ENCODE results near the gene TSPAN17.

Gene TSPAN17

DNA sequence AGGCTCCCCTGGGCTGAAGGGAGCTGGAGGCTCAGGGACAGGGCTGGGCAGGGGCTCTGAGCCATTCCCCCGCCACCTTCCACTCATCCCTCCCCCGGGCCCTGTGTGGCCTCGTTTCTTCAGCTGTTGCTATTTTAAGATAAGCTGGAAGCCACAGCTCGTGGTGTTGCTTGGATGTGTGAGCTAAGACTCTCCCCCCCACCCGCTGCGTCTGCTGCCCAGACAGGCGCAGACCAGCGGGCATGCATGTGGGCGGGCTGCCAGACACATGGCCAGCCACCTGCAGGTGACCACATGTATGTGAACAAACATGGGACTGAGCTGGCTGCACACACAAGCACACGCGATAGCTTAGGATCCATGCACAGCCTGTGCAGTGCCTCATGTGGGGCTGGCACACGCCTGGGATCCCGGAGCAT is 25.6 kb upstream of the TSPAN17 start:
- DNase-seq (ENCODE audit: low spot score): no peak

DNA sequence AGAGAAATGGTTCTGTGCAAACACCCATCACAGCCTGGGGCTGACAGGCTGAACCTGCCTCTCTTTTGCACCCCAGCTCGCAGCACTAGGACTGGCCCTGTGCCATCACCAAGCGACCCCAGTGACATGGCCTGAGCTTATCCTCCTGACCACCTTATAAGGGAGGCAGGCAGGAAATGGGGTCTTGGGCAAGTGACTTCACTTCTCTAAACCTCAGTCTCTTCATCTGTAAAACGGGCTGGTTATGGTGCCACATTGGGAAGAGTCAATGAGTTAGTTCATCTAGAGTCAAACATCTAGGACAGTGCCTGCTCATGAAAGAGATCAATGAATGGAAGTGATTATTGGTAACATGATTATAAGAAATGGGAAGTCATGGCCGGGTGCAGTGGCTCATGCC is 23.1 kb upstream of the TSPAN17 start:
- DNase-seq (ENCODE audit: low spot score): no peak

DNA sequence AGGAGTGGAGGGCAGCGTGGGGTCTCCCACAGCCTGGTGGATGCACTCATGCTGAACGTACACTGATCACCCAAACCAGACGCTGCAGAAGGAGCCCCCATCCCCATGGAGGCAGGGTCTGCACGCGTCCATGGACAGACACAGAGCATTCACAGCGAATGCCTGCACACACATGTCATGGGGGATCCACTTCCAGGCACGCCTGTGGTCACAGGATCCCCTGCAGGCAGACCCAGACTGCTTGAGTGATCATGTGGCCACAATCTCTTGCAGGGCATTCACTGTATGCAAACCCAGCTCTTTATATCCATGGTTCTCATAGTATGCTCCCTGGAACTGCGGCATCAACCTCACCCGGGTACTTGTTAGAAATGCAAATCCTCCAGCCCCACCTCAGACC is 22.3 kb upstream of the TSPAN17 start:
- DNase-seq (ENCODE audit: low spot score): no peak

DNA sequence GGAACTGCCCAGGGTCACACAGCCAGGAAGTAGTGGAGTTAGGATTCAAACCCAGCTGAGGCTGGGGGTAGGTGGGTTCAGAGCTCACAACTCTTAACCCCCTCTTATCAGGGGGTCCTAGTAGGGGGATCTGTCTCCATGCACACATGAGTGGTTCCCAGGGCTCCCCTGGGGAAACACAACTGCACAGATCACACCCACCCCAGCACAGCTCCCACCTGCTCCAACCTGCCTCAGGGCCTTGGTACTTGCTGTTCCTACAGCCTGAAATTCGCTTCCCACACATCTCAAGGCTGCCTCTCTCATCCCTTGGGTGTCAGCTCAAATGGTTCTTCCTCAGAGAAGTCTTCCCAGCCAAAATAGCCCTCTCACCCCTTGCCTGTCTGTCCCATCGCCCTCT is 21.8 kb upstream of the TSPAN17 start:
- no peak for DNase-seq (ENCODE audit: low spot score)

DNA sequence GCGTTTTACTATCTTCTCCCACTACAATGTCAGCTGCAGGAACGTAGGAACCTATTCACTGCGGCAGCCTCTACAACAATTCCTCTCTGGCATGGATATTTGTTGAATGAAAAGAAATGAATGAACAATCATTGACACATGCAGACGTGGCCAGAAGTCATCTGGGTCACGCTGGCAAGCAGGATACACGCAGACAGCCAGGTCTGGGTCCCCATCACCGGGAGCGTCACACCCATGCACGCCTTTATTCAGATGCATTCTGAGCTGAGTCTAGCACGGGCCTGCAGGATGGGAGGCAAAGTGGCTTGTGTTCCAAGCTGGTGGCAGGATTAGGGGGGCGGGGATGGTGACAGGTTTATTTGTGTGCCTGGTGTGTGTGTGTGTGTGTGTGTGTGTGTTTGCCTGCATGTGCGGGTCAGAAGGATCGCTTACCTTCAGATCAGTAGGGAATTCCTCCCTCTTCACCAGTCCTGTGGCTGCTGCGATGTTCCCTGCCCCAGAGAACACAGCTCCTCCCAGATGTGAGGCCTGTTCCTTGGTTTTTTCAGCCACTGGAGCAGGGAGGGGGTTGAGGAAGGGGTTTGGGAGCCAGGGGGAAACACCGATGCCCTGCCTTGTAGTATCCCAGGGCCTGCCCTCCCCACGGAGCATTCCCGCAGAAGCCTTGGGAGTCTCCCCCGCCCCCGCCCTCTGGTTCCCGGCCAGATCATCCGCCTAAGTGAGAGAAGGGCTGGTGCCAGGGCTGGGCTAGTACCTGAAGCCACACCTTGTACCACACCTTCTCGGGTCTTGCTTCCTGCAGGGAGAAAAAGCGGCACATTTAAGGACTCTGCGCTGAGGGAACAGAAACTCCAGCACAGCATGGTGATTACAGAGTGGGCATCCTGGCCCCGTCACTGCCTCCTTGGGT is 21.1 kb upstream of the TSPAN17 start:
- DNase-seq (ENCODE audit: low spot score): no peak

DNA sequence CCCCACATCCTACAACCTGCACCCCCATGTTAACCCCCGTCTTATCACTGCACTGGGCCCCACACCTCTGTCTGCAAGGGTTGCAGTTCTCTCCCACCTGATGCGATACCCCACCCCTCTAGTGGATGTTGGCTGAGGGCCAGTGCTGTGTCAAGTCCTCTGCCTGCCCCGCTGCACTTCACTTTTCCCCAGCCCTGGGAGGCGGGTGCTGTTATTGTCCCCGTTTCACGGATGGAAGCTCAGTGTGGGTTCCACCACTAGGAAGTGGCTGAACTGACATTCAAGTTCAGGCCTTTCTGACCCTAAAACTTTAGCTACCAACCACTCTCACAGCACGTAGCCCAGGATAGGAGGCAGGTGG is 20.4 kb upstream of the TSPAN17 start:
- no peak for DNase-seq (ENCODE audit: low spot score)

DNA sequence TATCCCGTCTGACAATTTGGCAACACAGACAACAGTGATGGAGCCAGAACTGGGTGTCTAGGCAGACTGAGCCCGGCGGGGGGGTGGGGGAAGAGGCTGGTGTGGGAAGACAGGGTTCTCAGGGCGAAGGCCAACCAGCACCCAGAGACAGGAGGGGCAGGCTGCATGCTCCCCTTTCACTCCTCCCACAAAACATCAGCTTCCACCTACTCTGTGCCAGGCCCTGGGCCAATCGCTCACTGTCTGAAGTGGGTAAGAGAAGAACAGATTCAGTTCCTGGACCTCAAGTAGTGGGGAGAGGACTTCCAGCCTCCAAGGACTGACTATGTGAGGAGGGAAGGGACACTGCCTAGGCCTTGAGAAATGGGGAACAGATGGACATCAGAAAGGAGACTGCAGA is 19.7 kb upstream of the TSPAN17 start:
- DNase-seq (ENCODE audit: low spot score): no peak

DNA sequence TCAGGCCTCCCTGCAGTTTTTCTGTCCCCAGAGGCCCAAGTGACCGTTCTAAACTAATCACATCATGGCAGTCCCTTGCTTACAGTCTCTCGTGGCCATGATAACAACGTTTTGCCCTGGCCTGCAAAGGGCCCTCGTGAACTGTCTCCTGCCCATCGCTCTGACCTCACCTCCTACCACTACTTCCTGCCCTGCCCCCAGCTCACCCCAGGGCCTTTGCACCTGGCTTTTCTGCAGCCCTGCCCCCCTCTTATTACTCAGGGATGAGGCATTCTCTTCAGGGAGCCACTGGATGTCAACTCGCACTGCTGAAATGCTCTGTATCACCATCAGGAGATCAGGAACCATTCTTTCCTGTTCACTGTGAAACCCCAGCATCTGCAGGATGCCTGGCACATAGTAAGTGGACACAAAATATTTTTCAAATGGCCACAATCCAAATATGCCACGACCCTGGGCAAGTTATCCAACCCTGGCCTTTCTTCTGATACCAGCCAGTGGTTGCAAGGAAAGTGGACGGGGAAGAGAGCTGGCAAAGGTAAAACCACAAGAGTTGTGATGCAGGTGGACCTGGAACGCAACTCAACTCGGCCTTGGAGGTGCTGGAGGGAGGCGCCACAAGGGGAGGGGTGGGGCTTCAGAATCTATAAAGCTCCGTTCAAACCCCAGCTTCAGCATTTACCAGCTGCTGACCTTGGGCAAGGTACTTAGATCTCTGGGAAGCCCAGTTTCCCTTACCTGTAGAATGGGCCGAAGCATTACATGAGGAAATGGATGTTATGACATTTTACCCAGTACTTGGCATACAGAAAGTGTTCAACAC is 18.7 kb upstream of the TSPAN17 start:
- DNase-seq (ENCODE audit: low spot score): no peak

DNA sequence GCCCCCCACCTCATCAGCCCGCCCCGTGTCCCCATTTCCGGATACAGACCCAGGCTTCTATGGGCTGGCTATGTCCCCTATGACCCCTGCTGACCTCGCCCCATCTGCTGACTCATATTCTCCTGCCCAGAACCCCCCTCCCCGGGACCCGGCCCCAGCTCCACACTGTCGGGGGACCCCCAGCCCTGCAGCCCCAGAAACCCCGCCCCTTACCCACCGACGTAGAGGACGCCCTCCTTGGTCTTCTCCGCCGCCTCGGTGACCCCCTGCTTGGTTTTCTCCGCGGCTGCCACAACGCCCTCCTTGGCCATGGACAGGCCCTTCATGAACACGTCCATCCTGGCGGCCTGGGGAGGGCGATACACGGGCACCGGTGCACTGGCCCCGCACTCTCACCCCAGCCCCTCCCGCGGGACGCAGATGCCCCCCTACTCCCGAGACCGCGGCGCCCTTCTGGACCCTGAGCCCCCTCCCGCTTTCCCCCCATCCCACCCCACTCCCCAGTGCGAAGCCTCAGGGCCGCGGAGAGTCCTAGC is 17.9 kb upstream of the TSPAN17 start:
- DNase-seq (ENCODE audit: low spot score): no peak

DNA sequence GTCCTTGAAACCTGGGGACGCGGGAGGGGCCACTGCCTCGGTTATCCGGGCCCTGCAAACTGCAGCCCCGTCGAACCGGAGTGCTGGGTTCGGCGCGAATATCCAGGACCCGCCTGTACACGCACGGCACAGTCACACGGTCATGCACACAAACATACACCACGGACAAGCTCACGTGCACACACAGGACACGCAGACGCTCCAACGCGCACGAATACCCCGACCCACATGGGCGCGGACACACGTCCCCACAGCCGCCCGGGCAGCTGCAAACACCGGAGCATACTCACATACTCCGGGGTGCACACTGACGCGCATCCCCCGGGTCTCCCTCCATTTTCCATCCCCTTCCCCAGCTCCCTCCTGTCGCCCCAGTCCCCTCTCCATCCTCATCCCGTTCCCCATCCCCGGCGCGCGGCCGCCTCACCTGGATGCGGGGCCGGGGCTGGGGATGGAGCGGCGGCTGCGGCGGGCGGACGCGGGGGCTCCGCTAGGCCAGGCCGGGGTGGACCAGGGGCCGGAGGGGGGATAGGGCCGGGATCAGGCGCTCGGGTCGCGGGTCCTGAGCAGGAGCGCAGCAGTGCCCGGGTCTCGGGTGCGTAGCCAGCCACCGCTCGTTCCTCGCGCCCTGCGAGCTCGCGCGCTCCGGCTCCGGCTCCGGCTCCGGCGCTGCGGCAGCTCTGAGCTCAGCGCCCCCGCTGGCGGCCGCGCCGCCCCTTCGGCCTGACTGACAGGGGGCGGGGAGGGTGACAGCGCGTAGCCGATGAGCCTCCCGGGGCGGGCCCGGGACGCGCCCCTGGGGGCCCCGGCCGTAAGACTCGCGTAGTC is 17.2 kb upstream of the TSPAN17 start, which contains the start of the genes EIF4E1B and SNCB:
Gene EIF4E1B (plus strand): TSS at position 823 of the 828 bp plus-strand sequence. CDS start 12,113 bp downstream, outside the sequence.
Gene SNCB (minus strand): TSS at position 682 of the 828 bp plus-strand sequence. CDS start 880 bp downstream, outside the sequence.
- DNase-seq (ENCODE audit: low spot score): peak; percentile 39

DNA sequence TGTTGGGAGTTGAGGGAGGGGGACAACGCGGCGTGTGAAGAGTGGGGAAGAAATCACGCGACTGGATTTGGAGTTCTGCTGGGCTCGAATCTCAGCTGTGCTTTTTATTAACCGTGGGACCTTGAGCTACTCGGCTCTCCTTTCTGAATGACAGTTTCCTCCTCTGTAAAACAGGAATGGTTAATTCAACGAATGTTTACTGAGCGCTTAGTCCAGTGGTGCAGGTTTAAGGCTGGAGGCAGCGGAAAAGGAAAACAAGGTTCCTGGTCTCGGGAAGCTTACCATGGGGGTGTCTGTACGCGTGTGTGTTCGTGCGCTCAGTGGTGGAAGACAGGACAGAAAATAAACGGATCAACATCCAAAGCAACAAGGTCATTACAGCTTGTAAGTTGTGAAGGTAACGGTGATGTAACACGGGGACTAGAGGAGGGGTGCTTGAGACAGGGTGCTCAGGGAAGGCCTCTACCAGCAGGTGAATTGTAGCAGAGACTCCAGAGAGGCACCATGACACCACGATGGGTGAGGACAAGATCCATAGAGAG is 16.5 kb upstream of the TSPAN17 start:
- no peak for DNase-seq (ENCODE audit: low spot score)

DNA sequence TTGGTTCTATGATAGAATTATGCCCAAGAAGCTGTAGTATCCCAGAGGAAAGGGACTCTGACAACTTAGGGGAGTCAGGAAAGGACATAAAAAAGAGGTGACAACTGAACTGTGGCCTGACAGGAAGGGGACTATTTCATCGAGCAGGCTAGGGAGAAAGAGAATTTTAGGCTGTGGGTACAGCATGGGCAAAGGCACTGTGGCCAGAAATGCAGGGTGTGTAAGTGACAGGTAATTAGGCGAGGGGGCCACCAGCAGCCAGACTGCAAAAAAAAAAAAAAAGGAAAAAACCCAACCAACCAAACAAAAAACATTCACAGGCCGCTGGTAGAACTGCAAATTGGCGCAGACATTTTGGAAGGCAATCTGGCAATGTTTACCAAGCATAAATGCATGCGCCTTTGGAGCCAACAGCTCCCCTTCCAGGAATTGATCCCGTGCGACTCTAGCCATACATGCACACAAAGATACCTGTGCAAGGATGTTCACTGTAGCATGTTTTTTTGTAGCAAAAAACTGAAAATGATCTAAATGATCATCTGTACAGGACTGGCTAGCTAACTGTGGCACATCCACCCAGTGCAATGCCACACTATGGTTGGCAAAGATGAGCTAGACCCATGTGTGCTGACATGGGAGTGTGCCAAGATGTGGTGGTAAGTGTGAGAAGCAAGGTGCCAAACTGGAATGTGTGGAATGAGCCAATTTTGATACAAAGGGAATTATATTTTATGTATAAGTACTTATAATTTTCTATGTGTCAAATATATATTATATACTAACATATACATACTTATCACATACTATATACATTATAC is 15.7 kb upstream of the TSPAN17 start:
- no peak for DNase-seq (ENCODE audit: low spot score)

DNA sequence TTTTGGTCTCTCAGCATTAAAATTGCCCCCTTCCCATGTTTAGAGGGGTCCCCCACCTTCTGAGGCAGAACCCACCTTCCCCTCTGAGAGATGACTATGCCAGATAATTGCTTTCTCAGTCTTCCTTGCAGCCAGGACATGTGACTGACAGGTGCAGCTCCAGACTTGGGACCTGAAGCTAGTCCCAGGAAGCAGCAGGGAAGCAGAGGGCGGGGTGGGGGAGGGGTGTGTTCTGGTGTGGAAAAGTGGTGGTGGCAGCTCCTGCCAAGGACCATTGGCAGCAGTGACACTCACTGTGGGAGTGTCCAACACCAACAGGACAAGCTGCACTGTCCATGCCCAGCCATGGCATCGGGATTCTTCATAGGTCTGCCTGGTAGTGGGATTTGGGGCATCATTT is 14.5 kb upstream of the TSPAN17 start:
- DNase-seq (ENCODE audit: low spot score): no peak

DNA sequence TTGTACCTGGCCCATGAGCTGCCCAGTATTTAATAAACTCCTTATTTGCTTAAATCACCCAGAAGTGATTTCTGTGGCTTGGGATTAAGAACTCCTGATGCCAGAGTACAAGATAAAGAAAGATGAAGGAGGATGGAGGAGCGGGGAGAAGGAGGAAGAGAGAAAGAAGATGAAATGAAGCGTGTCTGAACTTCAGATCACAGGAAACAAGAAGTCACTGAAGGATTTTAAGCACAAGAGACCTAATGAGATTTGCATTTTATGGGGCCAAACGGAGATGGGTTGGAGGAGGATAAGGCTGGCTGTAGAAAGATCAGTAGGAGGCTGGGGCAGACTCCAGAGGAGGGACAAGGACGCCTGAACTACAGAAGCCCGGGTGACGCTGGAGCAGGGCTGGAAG is 13.7 kb upstream of the TSPAN17 start:
- DNase-seq (ENCODE audit: low spot score): no peak

DNA sequence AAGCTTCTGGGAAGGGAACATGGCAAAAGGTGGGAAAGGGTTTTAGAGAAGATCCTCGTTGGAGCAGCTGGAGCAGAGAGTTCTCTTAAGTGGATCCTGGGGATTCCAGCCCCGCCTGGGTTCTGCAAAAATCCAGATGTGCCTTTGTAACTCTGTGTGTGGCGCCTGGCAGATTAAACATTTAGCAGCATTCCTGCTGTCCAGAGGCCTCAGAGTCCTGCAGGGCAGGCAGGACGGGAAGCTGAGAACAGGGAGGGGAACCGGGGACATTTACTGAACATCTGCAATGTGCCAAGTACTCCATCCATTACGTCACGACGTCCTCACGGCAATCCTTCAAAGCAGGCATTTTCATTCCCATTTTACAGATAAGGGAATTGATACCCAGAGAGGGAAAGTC is 10.9 kb upstream of the TSPAN17 start:
- DNase-seq (ENCODE audit: low spot score): no peak

DNA sequence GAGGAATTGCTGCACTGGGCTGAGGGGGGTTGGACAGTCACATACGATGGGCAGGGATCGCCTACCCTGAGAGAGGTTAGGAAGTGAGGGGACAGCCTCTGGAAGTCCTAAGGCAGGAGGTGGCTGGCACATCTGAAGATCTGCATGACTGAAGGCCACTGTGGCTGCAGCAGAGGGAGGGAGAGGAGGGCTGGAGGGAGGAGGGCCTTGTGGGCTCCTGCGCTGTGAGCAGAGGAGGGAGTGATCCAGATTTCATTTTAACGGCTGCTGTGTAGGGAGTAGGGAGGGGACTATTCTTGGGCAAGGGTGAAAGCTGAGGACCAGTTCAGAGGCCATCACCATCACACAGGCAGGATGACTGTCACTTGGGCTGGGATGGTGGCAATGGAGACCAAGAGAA is 9.7 kb upstream of the TSPAN17 start:
- no peak for DNase-seq (ENCODE audit: low spot score)

DNA sequence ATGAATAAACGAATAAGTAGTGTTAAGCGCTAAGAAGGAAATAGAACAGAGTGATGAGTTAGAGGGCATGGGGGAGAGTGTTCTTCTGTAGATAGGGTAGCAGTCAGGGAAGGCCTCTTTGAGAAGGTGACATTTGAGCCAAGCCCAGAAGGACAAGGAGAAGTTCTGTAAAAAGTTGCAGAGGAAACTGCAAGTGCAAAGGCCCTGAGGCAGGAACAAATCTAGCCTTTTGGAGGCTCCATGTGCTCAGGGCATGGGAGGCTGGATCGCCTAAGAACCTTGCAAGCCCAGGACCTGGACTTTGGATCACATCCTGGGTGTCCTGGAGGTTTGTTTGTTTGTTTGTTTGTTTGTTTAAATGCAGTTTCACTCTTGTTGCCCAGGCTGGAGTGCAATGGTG is 8.8 kb upstream of the TSPAN17 start:
- no peak for DNase-seq (ENCODE audit: low spot score)

DNA sequence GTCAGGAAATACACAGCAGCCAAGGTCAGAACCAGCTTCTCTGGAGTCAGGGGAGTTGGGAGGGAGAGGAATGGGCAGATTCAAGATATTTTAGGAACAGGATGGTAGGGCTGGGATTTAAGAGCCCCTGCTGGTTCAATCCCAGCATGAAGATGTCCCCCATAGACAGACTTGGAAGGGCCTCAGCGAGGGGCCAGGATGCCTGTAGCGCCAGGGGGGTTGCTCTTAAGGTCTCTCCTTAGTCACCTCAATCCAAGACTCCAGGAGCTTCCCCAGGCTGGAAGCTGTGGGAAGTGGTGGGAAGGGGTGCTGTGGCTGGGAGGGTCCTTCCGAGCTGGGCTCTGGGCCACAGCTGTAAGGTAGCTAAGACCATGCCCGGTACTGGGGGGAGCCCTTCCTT is 8.1 kb upstream of the TSPAN17 start:
- DNase-seq (ENCODE audit: low spot score): no peak

DNA sequence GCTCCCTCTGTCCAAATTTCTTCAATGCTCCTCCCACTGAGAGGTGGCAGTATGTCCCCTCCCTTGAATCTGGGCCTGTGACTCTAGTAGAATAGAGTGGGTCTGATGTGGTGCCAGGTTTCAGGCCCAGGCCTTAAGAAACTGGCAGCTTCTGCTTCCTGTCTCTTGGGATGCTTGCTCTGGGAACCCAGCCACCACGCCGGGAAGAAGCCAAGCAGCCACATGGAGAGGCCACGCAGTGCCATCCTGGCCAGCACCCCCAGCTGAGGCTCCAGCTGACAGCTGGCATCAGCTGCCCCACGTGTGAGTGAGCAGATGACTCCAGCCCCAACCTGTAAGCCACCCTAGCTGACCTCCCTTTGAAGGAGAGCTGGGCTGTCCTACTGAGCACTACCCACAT is 7.3 kb upstream of the TSPAN17 start:
- DNase-seq (ENCODE audit: low spot score): no peak

DNA sequence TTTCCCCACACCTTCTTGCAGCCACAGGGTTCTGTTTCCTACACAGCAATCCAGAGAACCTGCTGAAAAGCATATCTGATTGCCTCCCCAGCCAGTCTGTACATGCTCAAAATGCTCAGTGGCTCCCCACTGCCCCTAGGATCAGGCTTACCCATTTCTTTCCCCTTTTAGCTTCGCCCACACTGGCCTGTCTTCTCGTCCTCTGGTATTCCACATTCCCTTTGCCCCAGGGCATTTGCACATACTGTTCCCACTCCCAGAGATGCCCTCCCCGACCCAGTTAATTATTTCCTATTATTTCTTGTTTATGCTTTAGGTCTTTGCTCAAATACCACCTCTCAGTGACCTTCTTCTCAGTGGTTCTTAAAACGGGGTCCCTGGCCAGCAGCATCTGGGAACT is 6.7 kb upstream of the TSPAN17 start:
- no peak for DNase-seq (ENCODE audit: low spot score)

Data from activated CD4-positive, alpha-beta T cell treated with anti-CD3 and anti-CD28 coated beads, Interleukin-2, Interleukin-4, amounts not matched to agents 100 ng/mL and 50 ng/mL, durations not matched to agents 16 hours and 8 hours (primary cell).